Motor neuron (in vitro differentiated cells): ENCODE results near the gene IL11. TPM values are rescaled to one million over a fixed set of nuclear protein-coding genes. Genes with fewer than 3 reads are reported as not detected.

ENCODE experiments used
- ATAC-seq, 8 experiments: fragments of 200-7000 bp; cut with Tn5 transposase; replicated peaks in 6 of 8; 2 replicates each; pipeline ENCODE4 v1.8.0; 2021; ENCODE audit warnings: mild to moderate bottlenecking in 8 of 8, moderate library complexity in 8 of 8
- H3K27ac ChIP-seq, 2 donors: fragments of 250-450 bp; sonication (Bioruptor Pico); 2 replicates each; pipeline ENCODE4 v1.9.0; 2021; ENCODE audit warnings: antibody characterized with exemption in 2 of 2, mild to moderate bottlenecking in 2 of 2, moderate library complexity in 1 of 2
- H3K4me1 ChIP-seq, 2 donors: fragments of 250-450 bp; sonication (Bioruptor Pico); replicated peaks in 1 of 2; 2 replicates each; pipeline ENCODE4 v1.6.1; 2021; ENCODE audit warnings: antibody characterized with exemption in 2 of 2, mild to moderate bottlenecking in 2 of 2, moderate library complexity in 1 of 2
- H3K4me3 ChIP-seq, 5 donors: fragments of 250-450 bp; sonication (Bioruptor Pico); 2 replicates each; pipeline ENCODE4 v1.9.0; 2021; ENCODE audit warnings: antibody characterized with exemption in 5 of 5, mild to moderate bottlenecking in 5 of 5, moderate library complexity in 4 of 5
- WGBS, 10 experiments: fragments of 450-650 bp; shearing (Covaris generic); methylation state at CpG; one replicate each; pipeline ENCODE4 v1.0.0; 2022; 5-methylcytosine and 5-hydroxymethylcytosine counted together
- in situ Hi-C, 9 experiments: fragments of 400-800 bp; cut with MboI; loops; one replicate each; pipeline ENCODE4 v1.15.0; 2021; ENCODE audit warnings: low sequenced_read_pairs in 9 of 9, low pct_unique_long_range_greater_than_20kb in 2 of 9; ENCODE audit not compliant: unreplicated experiment in 9 of 9
- total RNA-seq, 8 experiments: library from RNA; unstranded; fragments of 300-600 nt; gene quantifications; 2 replicates each; pipeline versions ENCODE4 v1.2.3 to v1.2.4, GENCODE V29; 2022

IL11 gene
- total RNA-seq, 8 experiments from 2014 or later: 0.10 to 2.4 (median 0.43) TPM

- Histone ChIP-seq H3K27ac (no peak overlapping the region), H3K4me1 (peaks cover 45 to 64% of the 10 kb centered on the region in 2 donors), H3K4me3 (no peak overlapping the region)
- WGBS, 10 experiments: 75 to 100% (median 93%) methylated on average over 2 to 15 of the region's 24 CpGs; no CpG with 5 or more reads in 6 of the 10 experiments
- in situ Hi-C loops: no loop called here
- ATAC-seq: no peak
These were observed 17.7 kb upstream of the IL11 start for GRCh38 chr19:55387736-55388497.

- H3K27ac ChIP-seq: peak overlapping the region in 1 of 2 donors; percentile 82
- WGBS, 10 experiments: 0% methylated on average over 1 to 6 of the region's 33 CpGs; no CpG with 5 or more reads in 6 of the 10 experiments
These were observed 16.3 kb upstream of the IL11 start for GRCh38 chr19:55386493-55386971.

GRCh38 chr19:55385724-55386492, 15.6 kb upstream of the IL11 start, which contains the start of gene RPL28:
TSS of gene RPL28 (plus strand) at chr19:55385932. CDS start at chr19:55386358, 426 bp downstream.
- WGBS, 10 experiments: 0 to 2% (median 0%) methylated on average over 1 to 41 of the region's 68 CpGs; no CpG with 5 or more reads in 3 of the 10 experiments
- in situ Hi-C loops: no loop called here
- peak; percentile 70 to 87 (median 82) for ATAC-seq
- H3K27ac ChIP-seq: peak within 1 kb of the TSS; percentile 82 to 86
- peak within 1 kb of the TSS; percentile 68 to 89 (median 76) for H3K4me3 ChIP-seq
- H3K4me1 ChIP-seq: peaks cover 30 to 47% of the 10 kb centered on the region in 2 donors

More at GRCh38 chr19:55386493-55386971, 16.3 kb upstream of the IL11 start:
- Histone ChIP-seq H3K4me1 (peaks cover 31 to 50% of the 10 kb centered on the region in 2 donors), H3K4me3 (peak overlapping the region; percentile 68 to 89 (median 76))
- in situ Hi-C loops: no loop called here
- ATAC-seq: no peak

GRCh38 chr19:55384920-55385723, 14.9 kb upstream of the IL11 start:
- Histone ChIP-seq H3K4me3 (peak overlapping the region; percentile 68 to 89 (median 76)), H3K27ac (peak overlapping the region; percentile 50 to 86), H3K4me1 (peaks cover 30 to 47% of the 10 kb centered on the region in 2 donors)
- 0 to 41% (median 5%) methylated on average over 1 to 28 of the region's 34 CpGs; no CpG with 5 or more reads in 1 of the 10 experiments for WGBS, 10 experiments
- in situ Hi-C loops: no loop called here
- ATAC-seq: peak; percentile 72 to 88 (median 82)

- WGBS, 10 experiments: 53 to 100% (median 85%) methylated on average over 2 to 9 of the region's 72 CpGs; no CpG with 5 or more reads in 5 of the 10 experiments
These were observed 14.1 kb upstream of the IL11 start, which contains the start of gene TMEM238 for GRCh38 chr19:55384131-55384919. TSS of gene TMEM238 (minus strand) at chr19:55384292. CDS start at chr19:55384259, 33 bp downstream.

GRCh38 chr19:55383279-55384130, 13.2 kb upstream of the IL11 start:
- in situ Hi-C loops: no loop called here
- Histone ChIP-seq H3K4me1 (peaks cover 36 to 51% of the 10 kb centered on the region in 2 donors), H3K4me3 (peak overlapping the region; percentile 19 to 39 (median 31)), H3K27ac (peak overlapping the region; percentile 63 to 71)
- 0 to 60% (median 33%) methylated on average over 1 to 8 of the region's 88 CpGs; no CpG with 5 or more reads in 7 of the 10 experiments for WGBS, 10 experiments
- peak; percentile 9 to 49 (median 30) for ATAC-seq

More at GRCh38 chr19:55384131-55384919, 14.1 kb upstream of the IL11 start, which contains the start of gene TMEM238:
- Histone ChIP-seq H3K27ac (peak within 1 kb of the TSS; percentile 63 to 86), H3K4me1 (peaks cover 30 to 44% of the 10 kb centered on the region in 2 donors), H3K4me3 (peak within 1 kb of the TSS; percentile 68 to 89 (median 76))
- peak in 5 of 8 experiments; percentile 0 to 4 (median 1) for ATAC-seq
- in situ Hi-C loops: no loop called here

- no peak for ATAC-seq
- 70 to 100% (median 100%) methylated on average over 1 to 2 of the region's 3 CpGs; no CpG with 5 or more reads in 7 of the 10 experiments for WGBS, 10 experiments
- Histone ChIP-seq H3K27ac (no peak overlapping the region), H3K4me1 (peaks cover 36 to 50% of the 10 kb centered on the region in 2 donors), H3K4me3 (no peak overlapping the region)
- in situ Hi-C loops: no loop called here
These were observed 12.3 kb upstream of the IL11 start for GRCh38 chr19:55382522-55383054.

GRCh38 chr19:55382013-55382412, 11.8 kb upstream of the IL11 start:
- 89 to 100% (median 100%) methylated on average over 1 to 4 of the region's 5 CpGs; no CpG with 5 or more reads in 2 of the 10 experiments for WGBS, 10 experiments
- H3K27ac ChIP-seq: no peak overlapping the region
- ATAC-seq: no peak
- H3K4me3 ChIP-seq: no peak overlapping the region
- in situ Hi-C loops: no loop called here
- H3K4me1 ChIP-seq: peaks cover 33 to 48% of the 10 kb centered on the region in 2 donors

- Histone ChIP-seq H3K4me1 (peaks cover 34 to 48% of the 10 kb centered on the region in 2 donors), H3K4me3 (no peak overlapping the region), H3K27ac (no peak overlapping the region)
- no peak for ATAC-seq
- in situ Hi-C loops: no loop called here
- 0 to 64% (median 53%) methylated on average over 1 to 7 of the region's 11 CpGs; no CpG with 5 or more reads in 4 of the 10 experiments for WGBS, 10 experiments
These were observed 8.9 kb upstream of the IL11 start for GRCh38 chr19:55379174-55379573.

GRCh38 chr19:55377356-55378131, 7.3 kb upstream of the IL11 start:
- Histone ChIP-seq H3K4me3 (no peak overlapping the region), H3K4me1 (peaks cover 33 to 51% of the 10 kb centered on the region in 2 donors), H3K27ac (no peak overlapping the region)
- peak in 7 of 8 experiments; percentile 6 to 26 (median 23) for ATAC-seq
- in situ Hi-C loops: no loop called here
- WGBS, 10 experiments: 13 to 57% methylated on average over 3 to 14 of the region's 43 CpGs; no CpG with 5 or more reads in 8 of the 10 experiments
